ENCODE data around the gene SUPT20HL2.

DNA sequence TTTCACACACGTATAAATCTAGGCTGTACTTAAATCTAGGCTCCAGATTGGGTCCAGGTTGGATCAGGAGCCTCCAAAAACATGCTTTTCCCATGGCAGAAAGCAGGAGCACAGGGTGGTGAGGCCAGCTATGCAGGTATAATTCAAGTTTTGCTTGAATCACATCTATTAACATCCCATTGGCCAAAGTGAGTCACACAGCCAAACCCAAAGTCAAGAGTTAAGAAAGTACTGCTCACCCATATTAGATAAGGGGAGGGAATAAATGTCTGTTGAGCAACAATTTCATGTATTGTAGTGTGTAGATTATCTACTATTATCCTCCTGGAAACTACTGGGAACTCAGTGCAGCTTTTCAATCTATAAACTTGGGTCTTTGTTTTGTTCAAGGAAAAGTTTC, 12.8 kb downstream of the SUPT20HL2 start:
- TF ChIP-seq YY1 (IDR thresholded peaks at IDR 0.05; ENCODE audit: insufficient read depth, insufficient read length) (no peak), SUZ12 (IDR thresholded peaks at IDR 0.05; ENCODE audit: extremely low read depth, insufficient read depth, insufficient read length) (no peak), ZNF274 (IDR thresholded peaks at IDR 0.05; ENCODE audit: low read depth, low read length) (no peak)
